Measurements from ENCODE around the gene KRTAP12-2.
"Not testable (repeated sequence)": the region's sequence is repeated elsewhere in the genome, so short reads cannot be mapped to it uniquely, and the experiment has no call there.

KRTAP12-2 gene

GRCh38 chr21:44638506-44639330 lies 28.0 kb downstream of the KRTAP12-2 start:
- H3K4me3 ChIP-seq (ENCODE audit: control insufficient read depth in 1 of 7, extremely low read depth in 1 of 7, insufficient read depth in 4 of 7, low read depth in 2 of 7, low read length in 6 of 7); H3K36me3 ChIP-seq (ENCODE audit: control insufficient read depth in 4 of 4, insufficient read depth in 4 of 4, low read length in 3 of 4); CTCF ChIA-PET; H3K27ac ChIP-seq (ENCODE audit: insufficient read depth in 1 of 2, low read depth in 1 of 2, low read length in 2 of 2, poor library complexity in 1 of 2, severe bottlenecking in 2 of 2); H3K27me3 ChIP-seq (replicated peaks in 2 of 5; ENCODE audit: control insufficient read depth in 4 of 5, insufficient read depth in 5 of 5, low read length in 4 of 5); H3K4me1 ChIP-seq (ENCODE audit: control extremely low read depth in 1 of 4, control insufficient read depth in 4 of 4, insufficient read depth in 4 of 4, low read length in 3 of 4); DNase-seq; POLR2A ChIA-PET: not testable (repeated sequence)
- H3K9me3 ChIP-seq (ENCODE audit: control extremely low read depth in 1 of 5, control insufficient read depth in 4 of 5, insufficient read depth in 2 of 5, low read depth in 1 of 5, low read length in 4 of 5), result peaks cover 1 to 18% (median 13%) of the 10 kb centered on the region in 5 experiments
- 96% methylated on average over 12 of the region's 21 CpGs for WGBS (ENCODE audit: insufficient coverage)

- H3K4me3 ChIP-seq (ENCODE audit: control insufficient read depth in 1 of 7, extremely low read depth in 1 of 7, insufficient read depth in 4 of 7, low read depth in 2 of 7, low read length in 6 of 7); DNase-seq; CTCF ChIA-PET; H3K36me3 ChIP-seq (ENCODE audit: control insufficient read depth in 4 of 4, insufficient read depth in 4 of 4, low read length in 3 of 4); H3K27me3 ChIP-seq (replicated peaks in 2 of 5; ENCODE audit: control insufficient read depth in 4 of 5, insufficient read depth in 5 of 5, low read length in 4 of 5); H3K27ac ChIP-seq (ENCODE audit: insufficient read depth in 1 of 2, low read depth in 1 of 2, low read length in 2 of 2, poor library complexity in 1 of 2, severe bottlenecking in 2 of 2); H3K4me1 ChIP-seq (ENCODE audit: control extremely low read depth in 1 of 4, control insufficient read depth in 4 of 4, insufficient read depth in 4 of 4, low read length in 3 of 4): not testable (repeated sequence)
- POLR2A ChIA-PET, result interaction anchor here (0.5 kb wide), 1 partner anchor 222 kb away, joined by 4 read pairs; no protein-coding TSS in a partner anchor
- H3K9me3 ChIP-seq (ENCODE audit: control extremely low read depth in 1 of 5, control insufficient read depth in 4 of 5, insufficient read depth in 2 of 5, low read depth in 1 of 5, low read length in 4 of 5), result peaks cover 1 to 16% (median 9%) of the 10 kb centered on the region in 5 experiments
- 93% methylated on average over 3 of the region's 12 CpGs for WGBS (ENCODE audit: insufficient coverage)
These were observed 28.8 kb downstream of the KRTAP12-2 start for GRCh38 chr21:44637851-44638348.

- Histone ChIP-seq H3K36me3 (ENCODE audit: control insufficient read depth in 4 of 4, insufficient read depth in 4 of 4, low read length in 3 of 4) (no peaks in the 10 kb centered on the region), H3K4me1 (ENCODE audit: control extremely low read depth in 1 of 4, control insufficient read depth in 4 of 4, insufficient read depth in 4 of 4, low read length in 3 of 4) (no peaks in the 10 kb centered on the region), H3K4me3 (ENCODE audit: control insufficient read depth in 1 of 7, extremely low read depth in 1 of 7, insufficient read depth in 4 of 7, low read depth in 2 of 7, low read length in 6 of 7) (no peak within 1 kb of the TSS), H3K27me3 (replicated peaks in 2 of 5; ENCODE audit: control insufficient read depth in 4 of 5, insufficient read depth in 5 of 5, low read length in 4 of 5) (peaks cover 0 to 6% (median 2%) of the 10 kb centered on the region in 5 experiments), H3K27ac (ENCODE audit: insufficient read depth in 1 of 2, low read depth in 1 of 2, low read length in 2 of 2, poor library complexity in 1 of 2, severe bottlenecking in 2 of 2) (no peak within 1 kb of the TSS), H3K9me3 (ENCODE audit: control extremely low read depth in 1 of 5, control insufficient read depth in 4 of 5, insufficient read depth in 2 of 5, low read depth in 1 of 5, low read length in 4 of 5) (peaks cover 1 to 19% (median 11%) of the 10 kb centered on the region in 5 experiments)
- 76% methylated on average over 10 of the region's 21 CpGs for WGBS (ENCODE audit: insufficient coverage)
- ChIA-PET CTCF (no interaction called here), POLR2A (no interaction called here)
- DNase-seq, result no peak
These were observed 29.5 kb downstream of the KRTAP12-2 start, which contains the start of gene KRTAP10-10 for GRCh38 chr21:44637018-44637850. Gene KRTAP10-10 (plus strand): TSS chr21:44637356. CDS start chr21:44637418, 62 bp downstream.

- Histone ChIP-seq H3K36me3 (ENCODE audit: control insufficient read depth in 4 of 4, insufficient read depth in 4 of 4, low read length in 3 of 4) (no peaks in the 10 kb centered on the region), H3K27me3 (replicated peaks in 2 of 5; ENCODE audit: control insufficient read depth in 4 of 5, insufficient read depth in 5 of 5, low read length in 4 of 5) (peaks cover 0 to 6% (median 2%) of the 10 kb centered on the region in 5 experiments), H3K27ac (ENCODE audit: insufficient read depth in 1 of 2, low read depth in 1 of 2, low read length in 2 of 2, poor library complexity in 1 of 2, severe bottlenecking in 2 of 2) (no peak overlapping the region), H3K4me1 (ENCODE audit: control extremely low read depth in 1 of 4, control insufficient read depth in 4 of 4, insufficient read depth in 4 of 4, low read length in 3 of 4) (no peaks in the 10 kb centered on the region), H3K9me3 (ENCODE audit: control extremely low read depth in 1 of 5, control insufficient read depth in 4 of 5, insufficient read depth in 2 of 5, low read depth in 1 of 5, low read length in 4 of 5) (peaks cover 4 to 27% (median 14%) of the 10 kb centered on the region in 5 experiments), H3K4me3 (ENCODE audit: control insufficient read depth in 1 of 7, extremely low read depth in 1 of 7, insufficient read depth in 4 of 7, low read depth in 2 of 7, low read length in 6 of 7) (no peak overlapping the region)
- WGBS (ENCODE audit: insufficient coverage), result 94% methylated on average over 15 of the region's 15 CpGs
- CTCF ChIA-PET, result no interaction called here
- POLR2A ChIA-PET, result no interaction called here
- no peak for DNase-seq
These were observed 30.3 kb downstream of the KRTAP12-2 start for GRCh38 chr21:44636209-44637017.

GRCh38 chr21:44632067-44632466 lies 34.7 kb downstream of the KRTAP12-2 start:
- Histone ChIP-seq H3K4me3 (ENCODE audit: control insufficient read depth in 1 of 7, extremely low read depth in 1 of 7, insufficient read depth in 4 of 7, low read depth in 2 of 7, low read length in 6 of 7) (no peak overlapping the region), H3K27ac (ENCODE audit: insufficient read depth in 1 of 2, low read depth in 1 of 2, low read length in 2 of 2, poor library complexity in 1 of 2, severe bottlenecking in 2 of 2) (no peak overlapping the region), H3K9me3 (ENCODE audit: control extremely low read depth in 1 of 5, control insufficient read depth in 4 of 5, insufficient read depth in 2 of 5, low read depth in 1 of 5, low read length in 4 of 5) (peaks cover 4 to 27% (median 14%) of the 10 kb centered on the region in 5 experiments), H3K36me3 (ENCODE audit: control insufficient read depth in 4 of 4, insufficient read depth in 4 of 4, low read length in 3 of 4) (no peaks in the 10 kb centered on the region), H3K4me1 (ENCODE audit: control extremely low read depth in 1 of 4, control insufficient read depth in 4 of 4, insufficient read depth in 4 of 4, low read length in 3 of 4) (no peaks in the 10 kb centered on the region), H3K27me3 (replicated peaks in 2 of 5; ENCODE audit: control insufficient read depth in 4 of 5, insufficient read depth in 5 of 5, low read length in 4 of 5) (peaks cover 0 to 6% (median 0%) of the 10 kb centered on the region in 5 experiments)
- ChIA-PET POLR2A (no interaction called here), CTCF (no interaction called here)
- DNase-seq, result no peak
- WGBS (ENCODE audit: insufficient coverage), result no CpG with 5 or more reads among the region's 1 CpG

GRCh38 chr21:44630440-44630839 lies 36.3 kb downstream of the KRTAP12-2 start:
- Histone ChIP-seq H3K27ac (ENCODE audit: insufficient read depth in 1 of 2, low read depth in 1 of 2, low read length in 2 of 2, poor library complexity in 1 of 2, severe bottlenecking in 2 of 2) (no peak overlapping the region), H3K9me3 (ENCODE audit: control extremely low read depth in 1 of 5, control insufficient read depth in 4 of 5, insufficient read depth in 2 of 5, low read depth in 1 of 5, low read length in 4 of 5) (peaks cover 3 to 29% (median 19%) of the 10 kb centered on the region in 5 experiments), H3K27me3 (replicated peaks in 2 of 5; ENCODE audit: control insufficient read depth in 4 of 5, insufficient read depth in 5 of 5, low read length in 4 of 5) (peaks cover 0 to 8% (median 0%) of the 10 kb centered on the region in 5 experiments), H3K36me3 (ENCODE audit: control insufficient read depth in 4 of 4, insufficient read depth in 4 of 4, low read length in 3 of 4) (no peaks in the 10 kb centered on the region), H3K4me1 (ENCODE audit: control extremely low read depth in 1 of 4, control insufficient read depth in 4 of 4, insufficient read depth in 4 of 4, low read length in 3 of 4) (no peaks in the 10 kb centered on the region), H3K4me3 (ENCODE audit: control insufficient read depth in 1 of 7, extremely low read depth in 1 of 7, insufficient read depth in 4 of 7, low read depth in 2 of 7, low read length in 6 of 7) (no peak overlapping the region)
- ChIA-PET CTCF (no interaction called here), POLR2A (no interaction called here)
- DNase-seq, result no peak
- WGBS (ENCODE audit: insufficient coverage), result no CpG with 5 or more reads among the region's 2 CpGs
